Measurements from ENCODE around the gene CFAP46. TPM values are rescaled to one million over a fixed set of nuclear protein-coding genes. Genes with fewer than 3 reads are reported as not detected.

CFAP46 gene
- total and polyA plus RNA-seq, 2 donors (not counting 1 experiment from before 2014, with no cell fraction given) = 0.07 TPM; not detected in 1

DNA sequence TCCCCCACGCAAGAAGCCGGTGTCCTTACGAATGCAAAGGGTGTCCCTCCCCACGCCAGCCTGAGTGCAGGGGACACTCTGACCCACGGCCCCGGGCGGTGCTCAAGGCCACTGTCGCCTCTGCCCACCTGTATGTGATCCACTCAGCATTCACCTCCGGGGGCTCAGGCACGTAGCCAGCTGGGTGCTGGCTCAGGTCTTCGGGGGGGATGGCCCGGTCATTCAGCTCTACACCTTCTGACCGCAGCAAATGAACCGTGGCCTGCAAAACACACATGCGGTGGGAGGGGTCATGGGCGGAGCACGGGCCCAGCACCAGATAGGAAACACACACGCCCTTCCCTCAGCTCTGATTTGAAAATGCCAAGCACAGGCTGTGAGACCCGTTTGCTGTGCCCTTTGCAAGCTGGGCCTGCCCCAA is 25.9 kb downstream of the CFAP46 start:
- Mint-ChIP-seq H3K4me1 (peaks cover 19% of the 10 kb centered on the region), H3K9me3 (ENCODE audit: insufficient read depth) (no peaks in the 10 kb centered on the region), H3K27me3 (peaks cover 17% of the 10 kb centered on the region), H3K4me3 (peak overlapping the region; percentile 70), H3K27ac (peak overlapping the region; percentile 32)
- no peaks in the 10 kb centered on the region for H3K36me3 ChIP-seq (replicated peaks in 1 of 2; ENCODE audit: control extremely low read depth in 1 of 2, control insufficient read depth in 1 of 2, extremely low read depth in 1 of 2, insufficient read depth in 2 of 2, low read length in 1 of 2)
- peaks cover 0 to 39% (median 0%) of the 10 kb centered on the region in 3 donors for H3K9me3 ChIP-seq (ENCODE audit: control extremely low read depth in 1 of 3, control insufficient read depth in 2 of 3, insufficient read depth in 1 of 3, low read length in 2 of 3)
- POLR2A ChIA-PET = interaction anchor here (0.5 kb wide), 1 partner anchor 324 kb away, joined by 3 read pairs; no protein-coding TSS in a partner anchor
- WGBS (ENCODE audit: insufficient coverage) = 67% methylated on average over 19 of the region's 19 CpGs
- TF ChIP-seq EZH2 (IDR thresholded peaks at IDR 0.05; ENCODE audit: borderline replicate concordance, insufficient read depth, low read depth, low read length, poor library complexity, severe bottlenecking) = no peak
- H3K4me1 ChIP-seq (ENCODE audit: control insufficient read depth in 2 of 2, insufficient read depth in 2 of 2, low read length in 2 of 2) = peaks cover 26 to 27% of the 10 kb centered on the region in 2 donors
- no peak overlapping the region for H3K4me3 ChIP-seq (ENCODE audit: control extremely low read depth in 1 of 5, extremely low read depth in 1 of 5, insufficient read depth in 1 of 5, low read depth in 2 of 5, low read length in 4 of 5)
- H3K4me2 ChIP-seq (replicated peaks; ENCODE audit: low read depth, low read length, poor library complexity, severe bottlenecking) = peak overlapping the region; percentile 42
- no peak overlapping the region for H3K27ac ChIP-seq (ENCODE audit: low read length in 2 of 2)
- no peaks in the 10 kb centered on the region for H4K20me1 ChIP-seq (ENCODE audit: control insufficient read depth, insufficient read depth, low read length, poor library complexity, severe bottlenecking)
- intact Hi-C loops (cut with micrococcal nuclease) = no loop called here
- DNase-seq (no peak), ATAC-seq (ENCODE audit: low read depth) (no peak)
- no peak overlapping the region for H2AFZ ChIP-seq (ENCODE audit: insufficient read depth, low read depth, low read length, poor library complexity, severe bottlenecking)
- no peak overlapping the region for H3K9ac ChIP-seq (ENCODE audit: low read length)
- no peaks in the 10 kb centered on the region for H3K79me2 ChIP-seq (ENCODE audit: control insufficient read depth, insufficient read depth, low read length)
- peaks cover 0 to 29% (median 7%) of the 10 kb centered on the region in 4 experiments for H3K27me3 ChIP-seq (replicated peaks in 1 of 4; ENCODE audit: control extremely low read depth in 1 of 4, control insufficient read depth in 3 of 4, insufficient read depth in 4 of 4, low read length in 3 of 4)
- CTCF ChIA-PET = interaction anchor here (1.0 kb wide), 1 partner anchor 10 kb away, joined by 3 read pairs; no protein-coding TSS in a partner anchor

DNA sequence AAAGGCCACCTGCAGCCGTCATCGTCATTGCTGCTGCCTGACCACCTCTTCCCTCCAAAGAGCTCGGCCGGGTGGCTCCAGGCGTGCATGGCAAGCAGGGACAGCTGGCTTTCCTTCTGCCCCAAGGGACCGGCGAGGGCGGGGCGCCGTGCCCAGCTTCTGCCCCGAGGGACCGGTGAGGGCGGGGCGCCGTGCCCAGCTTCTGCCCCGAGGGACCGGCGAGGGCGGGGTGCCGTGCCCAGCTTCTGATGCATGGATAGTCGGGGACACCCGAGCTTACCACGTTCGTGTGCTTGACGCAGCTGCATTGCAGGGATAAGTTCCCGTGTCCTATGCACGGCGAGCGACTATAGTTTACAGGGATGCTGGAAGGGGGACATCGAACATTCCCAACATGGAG is 27.0 kb downstream of the CFAP46 start:
- peaks cover 26 to 27% of the 10 kb centered on the region in 2 donors for H3K4me1 ChIP-seq (ENCODE audit: control insufficient read depth in 2 of 2, insufficient read depth in 2 of 2, low read length in 2 of 2)
- H3K4me2 ChIP-seq (replicated peaks; ENCODE audit: low read depth, low read length, poor library complexity, severe bottlenecking) = peak overlapping the region; percentile 68
- ChIA-PET POLR2A (no interaction called here), CTCF (interaction anchor here (1.0 to 1.1 kb wide), 4 partner anchors 11 to 393 kb away, joined by 3 read pairs; no protein-coding TSS in a partner anchor)
- no peaks in the 10 kb centered on the region for H4K20me1 ChIP-seq (ENCODE audit: control insufficient read depth, insufficient read depth, low read length, poor library complexity, severe bottlenecking)
- no peak overlapping the region for H2AFZ ChIP-seq (ENCODE audit: insufficient read depth, low read depth, low read length, poor library complexity, severe bottlenecking)
- peak overlapping the region; percentile 77 for H3K4me3 Mint-ChIP-seq
- intact Hi-C loops (cut with micrococcal nuclease) = loop anchor here (1.0 kb wide), 2 partner anchors 27 to 47 kb away; partner anchors contain the start of gene CFAP46
- no peak for TF ChIP-seq EZH2 (IDR thresholded peaks at IDR 0.05; ENCODE audit: borderline replicate concordance, insufficient read depth, low read depth, low read length, poor library complexity, severe bottlenecking)
- TF ChIP-seq, protein P1, sequence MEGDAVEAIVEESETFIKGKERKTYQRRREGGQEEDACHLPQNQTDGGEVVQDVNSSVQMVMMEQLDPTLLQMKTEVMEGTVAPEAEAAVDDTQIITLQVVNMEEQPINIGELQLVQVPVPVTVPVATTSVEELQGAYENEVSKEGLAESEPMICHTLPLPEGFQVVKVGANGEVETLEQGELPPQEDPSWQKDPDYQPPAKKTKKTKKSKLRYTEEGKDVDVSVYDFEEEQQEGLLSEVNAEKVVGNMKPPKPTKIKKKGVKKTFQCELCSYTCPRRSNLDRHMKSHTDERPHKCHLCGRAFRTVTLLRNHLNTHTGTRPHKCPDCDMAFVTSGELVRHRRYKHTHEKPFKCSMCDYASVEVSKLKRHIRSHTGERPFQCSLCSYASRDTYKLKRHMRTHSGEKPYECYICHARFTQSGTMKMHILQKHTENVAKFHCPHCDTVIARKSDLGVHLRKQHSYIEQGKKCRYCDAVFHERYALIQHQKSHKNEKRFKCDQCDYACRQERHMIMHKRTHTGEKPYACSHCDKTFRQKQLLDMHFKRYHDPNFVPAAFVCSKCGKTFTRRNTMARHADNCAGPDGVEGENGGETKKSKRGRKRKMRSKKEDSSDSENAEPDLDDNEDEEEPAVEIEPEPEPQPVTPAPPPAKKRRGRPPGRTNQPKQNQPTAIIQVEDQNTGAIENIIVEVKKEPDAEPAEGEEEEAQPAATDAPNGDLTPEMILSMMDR (IDR thresholded peaks at IDR 0.05) = no peak
- H3K9me3 Mint-ChIP-seq (ENCODE audit: insufficient read depth) = no peaks in the 10 kb centered on the region
- H3K27ac ChIP-seq (ENCODE audit: low read length in 2 of 2) = no peak overlapping the region
- H3K9me3 ChIP-seq (ENCODE audit: control extremely low read depth in 1 of 3, control insufficient read depth in 2 of 3, insufficient read depth in 1 of 3, low read length in 2 of 3) = peaks cover 0 to 39% (median 0%) of the 10 kb centered on the region in 3 donors
- peaks cover 18% of the 10 kb centered on the region for H3K27me3 Mint-ChIP-seq
- H3K9ac ChIP-seq (ENCODE audit: low read length) = no peak overlapping the region
- H3K4me3 ChIP-seq (ENCODE audit: control extremely low read depth in 1 of 5, extremely low read depth in 1 of 5, insufficient read depth in 1 of 5, low read depth in 2 of 5, low read length in 4 of 5) = no peak overlapping the region
- no peaks in the 10 kb centered on the region for H3K36me3 ChIP-seq (replicated peaks in 1 of 2; ENCODE audit: control extremely low read depth in 1 of 2, control insufficient read depth in 1 of 2, extremely low read depth in 1 of 2, insufficient read depth in 2 of 2, low read length in 1 of 2)
- H3K27ac Mint-ChIP-seq = peak overlapping the region; percentile 56
- ATAC-seq (ENCODE audit: low read depth) (peak; percentile 94), DNase-seq (peak; percentile 81)
- H3K79me2 ChIP-seq (ENCODE audit: control insufficient read depth, insufficient read depth, low read length) = no peaks in the 10 kb centered on the region
- H3K4me1 Mint-ChIP-seq = peaks cover 19% of the 10 kb centered on the region
- H3K27me3 ChIP-seq (replicated peaks in 1 of 4; ENCODE audit: control extremely low read depth in 1 of 4, control insufficient read depth in 3 of 4, insufficient read depth in 4 of 4, low read length in 3 of 4) = peaks cover 0 to 31% (median 7%) of the 10 kb centered on the region in 4 experiments
- 7% methylated on average over 26 of the region's 30 CpGs for WGBS (ENCODE audit: insufficient coverage)
